Esophagus squamous epithelium (tissue), 5 donors: ENCODE results near the gene ACER2. TPM values are rescaled to one million over a fixed set of nuclear protein-coding genes. Genes with fewer than 3 reads are reported as not detected.

Experiments
- DNase-seq: peaks from one replicate; lab custom pipeline; 2025; lab: John Stamatoyannopoulos, UW
- H3K27ac ChIP-seq, 4 donors: fragments of 200-600 bp; sonication (generic); one replicate each; pipeline ENCODE4 v1.5.1; 2016 to 2019; ENCODE audit warnings: mild to moderate bottlenecking in 1 of 4
- H3K27me3 ChIP-seq, 4 donors: fragments of 200-600 bp; sonication (generic); 1 replicate in 3 of 4; 2 replicates in 1 of 4; pipeline versions ENCODE4 v1.5.1 to v1.6.0; 2017 to 2021; ENCODE audit warnings: antibody characterized with exemption in 1 of 4
- H3K36me3 ChIP-seq, 3 donors: fragments of 200-600 bp; sonication (generic); one replicate each; pipeline ENCODE4 v1.5.1; 2016 to 2019
- H3K4me1 ChIP-seq, 3 donors: fragments of 200-600 bp; sonication (generic); one replicate each; pipeline ENCODE4 v1.5.1; 2017 to 2019
- H3K4me3 ChIP-seq, 4 donors: fragments of 200-600 bp; sonication (generic); 1 replicate in 3 of 4; 2 replicates in 1 of 4; pipeline ENCODE4 v1.5.1; 2016 to 2019; ENCODE audit warnings: mild to moderate bottlenecking in 2 of 4, moderate library complexity in 1 of 4
- H3K9me3 ChIP-seq, 3 donors: fragments of 200-600 bp; sonication (generic); one replicate each; pipeline ENCODE4 v1.5.1; 2016 to 2019
- CTCF ChIP-seq, 6 experiments: fragments of 450-650 bp in 4 of 6; fragments of 200-600 bp in 2 of 6; sonication (generic) in 2 of 6; IDR thresholded peaks; one replicate each; pipeline ENCODE4 v1.5.1; 2016 to 2019; ENCODE audit warnings: antibody characterized with exemption in 6 of 6, mild to moderate bottlenecking in 4 of 6, moderate library complexity in 4 of 6
- POLR2A ChIP-seq, 4 donors: fragments of 450-650 bp; IDR thresholded peaks; one replicate each; pipeline ENCODE4 v1.6.1; 2017; ENCODE audit warnings: antibody characterized with exemption in 4 of 4, mild to moderate bottlenecking in 4 of 4, moderate library complexity in 3 of 4
- WGBS, 2 donors: methylation state at CpG; one replicate each; pipeline ENCODE4 v1.1.5; 2018; 5-methylcytosine and 5-hydroxymethylcytosine counted together
- intact Hi-C: fragments of 100-400 bp; cut with DNase I; formaldehyde crosslinking; loops from one replicate; pipeline ENCODE4 v1.15.0; 2022
- total RNA-seq, 4 donors: library from RNA; depleted of rRNA; stranded (reverse); fragments of >200 nt; gene quantifications; one replicate each; pipeline ENCODE4 v1.1.0, GENCODE V29; 2016
- donor health status: DM: yes; HTN: yes; CAD: no.

Gene ACER2
- total RNA-seq, 4 donors from 2014 or later, result 3.6 to 5.0 (median 3.8) TPM

- no peaks in the 10 kb centered on the region for H3K4me1 ChIP-seq
- TF ChIP-seq POLR2A (IDR thresholded peaks at IDR 0.05) (no peak), CTCF (IDR thresholded peaks at IDR 0.05) (no peak)
- 70 to 71% methylated on average over 9 of the region's 9 CpGs for WGBS, 2 donors
- no peaks in the 10 kb centered on the region for H3K36me3 ChIP-seq
- no peak overlapping the region for H3K27ac ChIP-seq
- H3K4me3 ChIP-seq, result no peak overlapping the region
- no peaks in the 10 kb centered on the region for H3K9me3 ChIP-seq
- intact Hi-C loops, result no loop called here
- peaks cover 0 to 5% (median 0%) of the 10 kb centered on the region in 4 donors for H3K27me3 ChIP-seq
- DNase-seq, result no peak
Observed at GRCh38 chr9:19481971-19482404, 73.2 kb downstream of the ACER2 start.

- Histone ChIP-seq H3K27ac (no peak overlapping the region), H3K4me3 (no peak overlapping the region), H3K27me3 (peaks cover 0 to 5% (median 0%) of the 10 kb centered on the region in 4 donors), H3K36me3 (no peaks in the 10 kb centered on the region), H3K4me1 (no peaks in the 10 kb centered on the region), H3K9me3 (no peaks in the 10 kb centered on the region)
- no peak for DNase-seq
- TF ChIP-seq POLR2A (IDR thresholded peaks at IDR 0.05) (no peak), CTCF (IDR thresholded peaks at IDR 0.05) (no peak)
- intact Hi-C loops, result no loop called here
- WGBS, 2 donors, result 25 to 40% methylated on average over 1 of the region's 1 CpG
Observed at GRCh38 chr9:19484699-19485098, 75.9 kb downstream of the ACER2 start.

- no peak overlapping the region for H3K27ac ChIP-seq
- intact Hi-C loops, result no loop called here
- H3K4me3 ChIP-seq, result no peak overlapping the region
- DNase-seq, result no peak
- H3K9me3 ChIP-seq, result no peaks in the 10 kb centered on the region
- no peaks in the 10 kb centered on the region for H3K4me1 ChIP-seq
- peaks cover 0 to 5% (median 0%) of the 10 kb centered on the region in 4 donors for H3K27me3 ChIP-seq
- WGBS, 2 donors, result 54 to 64% methylated on average over 2 of the region's 2 CpGs
- H3K36me3 ChIP-seq, result no peaks in the 10 kb centered on the region
- TF ChIP-seq POLR2A (IDR thresholded peaks at IDR 0.05), result no peak
- no peak for TF ChIP-seq CTCF (IDR thresholded peaks at IDR 0.05)
Observed at GRCh38 chr9:19485193-19485592, 76.4 kb downstream of the ACER2 start.

- no peaks in the 10 kb centered on the region for H3K36me3 ChIP-seq
- no peaks in the 10 kb centered on the region for H3K4me1 ChIP-seq
- intact Hi-C loops, result no loop called here
- no peak overlapping the region for H3K27ac ChIP-seq
- peaks cover 0 to 5% (median 0%) of the 10 kb centered on the region in 4 donors for H3K27me3 ChIP-seq
- no peak overlapping the region for H3K4me3 ChIP-seq
- TF ChIP-seq CTCF (IDR thresholded peaks at IDR 0.05) (no peak), POLR2A (IDR thresholded peaks at IDR 0.05) (no peak)
- DNase-seq, result no peak
- H3K9me3 ChIP-seq, result no peaks in the 10 kb centered on the region
- WGBS, 2 donors, result 68 to 89% methylated on average over 3 of the region's 3 CpGs
Observed at GRCh38 chr9:19486803-19487202, 78.0 kb downstream of the ACER2 start.

- Histone ChIP-seq H3K9me3 (no peaks in the 10 kb centered on the region), H3K27me3 (peaks cover 0 to 10% (median 0%) of the 10 kb centered on the region in 4 donors), H3K36me3 (no peaks in the 10 kb centered on the region), H3K4me3 (no peak overlapping the region), H3K27ac (no peak overlapping the region), H3K4me1 (peaks cover 0 to 13% (median 9%) of the 10 kb centered on the region in 3 donors)
- WGBS, 2 donors, result 50 to 60% methylated on average over 1 to 2 of the region's 2 CpGs
- intact Hi-C loops, result no loop called here
- no peak for DNase-seq
- TF ChIP-seq CTCF (IDR thresholded peaks at IDR 0.05), result no peak
- no peak for TF ChIP-seq POLR2A (IDR thresholded peaks at IDR 0.05)
Observed at GRCh38 chr9:19488721-19489120, 79.9 kb downstream of the ACER2 start.
